BLaER1 treated with 17β-estradiol and CSF1 and Interleukin-3, amounts not matched to agents 10 nM and 100 nM (cell line): ENCODE data around the gene PRKD2.

Source experiments
- H3K27ac ChIP-seq, 11 experiments: shearing (Covaris generic); formaldehyde crosslinking; 2 replicates each; pipeline ENCODE4 v1.8.1; 2022
- H3K27me3 ChIP-seq, 11 experiments: shearing (Covaris generic); formaldehyde crosslinking; 2 replicates each; pipeline ENCODE4 v1.8.1; 2022
- H3K36me3 ChIP-seq, 11 experiments: shearing (Covaris generic); formaldehyde crosslinking; 2 replicates each; pipeline ENCODE4 v1.8.1; 2022
- H3K4me1 ChIP-seq, 10 experiments: shearing (Covaris generic); formaldehyde crosslinking; 2 replicates each; pipeline ENCODE4 v1.8.1; 2022
- H3K4me2 ChIP-seq, 11 experiments: shearing (Covaris generic); formaldehyde crosslinking; 2 replicates each; pipeline ENCODE4 v1.8.1; 2022
- H3K4me3 ChIP-seq, 10 experiments: shearing (Covaris generic); formaldehyde crosslinking; 2 replicates each; pipeline ENCODE4 v1.8.1; 2022
- H3K9ac ChIP-seq, 11 experiments: shearing (Covaris generic); formaldehyde crosslinking; 2 replicates each; pipeline ENCODE4 v1.8.1; 2022
- H3K9me3 ChIP-seq, 11 experiments: shearing (Covaris generic); formaldehyde crosslinking; replicated peaks in 1 of 11; 2 replicates each; pipeline ENCODE4 v1.8.1; 2022
- H4K20me1 ChIP-seq, 11 experiments: shearing (Covaris generic); formaldehyde crosslinking; 2 replicates each; pipeline ENCODE4 v1.8.1; 2022
- Cebpa-rat ChIP-seq, 11 experiments: shearing (Covaris generic); IDR thresholded peaks; 2 replicates each; pipeline ENCODE4 v1.8.1; 2022

Gene PRKD2

GRCh38 chr19:46725036-46725820 lies 8.3 kb upstream of the PRKD2 start:
- H3K4me3 ChIP-seq: peak overlapping the region in 4 of 10 experiments; percentile 6 to 44 (median 27); a peak in 5 of 20 replicates
- peaks cover 91 to 100% (median 100%) of the 10 kb centered on the region in 10 experiments for H3K4me1 ChIP-seq
- no peaks in the 10 kb centered on the region for H3K9me3 ChIP-seq
- peaks cover 71 to 100% (median 88%) of the 10 kb centered on the region in 11 experiments for H4K20me1 ChIP-seq
- H3K27me3 ChIP-seq: no peaks in the 10 kb centered on the region
- H3K9ac ChIP-seq: peak overlapping the region in 8 of 11 experiments; percentile 30 to 64 (median 53); a peak in 14 of 22 replicates
- TF ChIP-seq Cebpa-rat (IDR thresholded peaks at IDR 0.05): no peak
- peaks cover 91 to 100% (median 98%) of the 10 kb centered on the region in 11 experiments for H3K36me3 ChIP-seq
- H3K4me2 ChIP-seq: peak overlapping the region in 10 of 11 experiments; percentile 86 to 99 (median 96); a peak in 18 of 22 replicates
- peak overlapping the region in 1 of 11 experiments; percentile 56; a peak in 2 of 22 replicates for H3K27ac ChIP-seq

DNA sequence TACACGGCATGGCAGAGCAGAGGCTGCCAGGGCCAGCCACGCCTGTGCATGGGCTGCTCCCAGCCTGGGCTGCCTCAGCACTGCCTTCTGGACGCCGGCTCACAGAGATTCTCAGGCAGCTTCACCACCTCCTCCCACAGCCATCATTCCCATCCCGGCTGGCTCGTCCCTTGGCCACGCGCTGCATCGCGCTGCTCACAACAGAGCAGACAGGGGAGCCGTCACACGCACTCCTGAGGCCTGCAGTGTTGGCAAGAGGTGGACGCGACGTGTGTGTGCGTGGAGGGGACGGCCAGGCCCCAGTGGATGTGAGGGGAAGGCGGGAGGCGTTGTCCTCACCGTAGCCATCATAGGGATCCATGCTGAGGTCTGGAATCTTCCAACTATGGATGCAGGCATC lies 7.6 kb upstream of the PRKD2 start:
- Histone ChIP-seq H3K27ac (0 out of 22 replicates have a peak overlapping the region, but pooled peaks of 1 of the 11 experiments have one; percentile 19), H3K4me2 (peak overlapping the region; percentile 30 to 99 (median 97); a peak in 21 of 22 replicates)

DNA sequence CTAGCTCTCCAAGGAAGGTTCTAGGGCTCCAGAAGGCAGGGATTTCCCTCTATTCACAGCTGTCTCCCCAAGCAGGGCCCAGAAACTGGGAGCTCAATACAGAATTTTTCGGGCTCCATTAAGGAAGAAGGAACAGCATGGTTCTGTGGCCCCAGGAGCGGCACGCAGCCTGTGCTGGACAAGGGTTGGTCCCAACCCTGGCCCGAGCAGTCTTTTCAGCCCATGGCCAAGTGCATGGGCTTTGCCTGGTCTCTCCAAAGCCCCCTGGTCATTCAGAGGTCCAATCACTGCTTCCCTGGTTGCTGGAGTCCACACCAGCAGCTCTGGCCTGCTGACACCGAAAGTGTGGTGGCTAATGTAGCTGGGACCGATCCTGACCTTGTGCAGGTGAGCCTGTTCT lies 6.6 kb upstream of the PRKD2 start:
- no peaks in the 10 kb centered on the region for H3K9me3 ChIP-seq
- peak overlapping the region; percentile 88 to 99 (median 97) for H3K4me2 ChIP-seq
- peak overlapping the region in 10 of 11 experiments; percentile 13 to 95 (median 88); a peak in 18 of 22 replicates for H3K27ac ChIP-seq
- H3K4me3 ChIP-seq: peak overlapping the region in 7 of 10 experiments; percentile 10 to 93 (median 91); a peak in 12 of 20 replicates
- H3K9ac ChIP-seq: peak overlapping the region in 10 of 11 experiments; percentile 51 to 93 (median 88); a peak in 18 of 22 replicates
- TF ChIP-seq Cebpa-rat (IDR thresholded peaks at IDR 0.05): no peak
- H3K27me3 ChIP-seq: no peaks in the 10 kb centered on the region
- peaks cover 56 to 100% (median 79%) of the 10 kb centered on the region in 11 experiments for H4K20me1 ChIP-seq
- peaks cover 91 to 100% (median 100%) of the 10 kb centered on the region in 10 experiments for H3K4me1 ChIP-seq
- H3K36me3 ChIP-seq: peaks cover 81 to 89% (median 86%) of the 10 kb centered on the region in 11 experiments

More for the DNA sequence above, 7.6 kb upstream of the PRKD2 start:
- H3K36me3 ChIP-seq: peaks cover 88 to 98% (median 95%) of the 10 kb centered on the region in 11 experiments
- no peak for TF ChIP-seq Cebpa-rat (IDR thresholded peaks at IDR 0.05)
- no peaks in the 10 kb centered on the region for H3K9me3 ChIP-seq
- no peak overlapping the region for H3K4me3 ChIP-seq
- H3K27me3 ChIP-seq: no peaks in the 10 kb centered on the region
- peak overlapping the region in 3 of 11 experiments; percentile 8 to 25 (median 15); a peak in 2 of 22 replicates for H3K9ac ChIP-seq
- H4K20me1 ChIP-seq: peaks cover 63 to 100% (median 81%) of the 10 kb centered on the region in 11 experiments
- peaks cover 91 to 100% (median 100%) of the 10 kb centered on the region in 10 experiments for H3K4me1 ChIP-seq

DNA sequence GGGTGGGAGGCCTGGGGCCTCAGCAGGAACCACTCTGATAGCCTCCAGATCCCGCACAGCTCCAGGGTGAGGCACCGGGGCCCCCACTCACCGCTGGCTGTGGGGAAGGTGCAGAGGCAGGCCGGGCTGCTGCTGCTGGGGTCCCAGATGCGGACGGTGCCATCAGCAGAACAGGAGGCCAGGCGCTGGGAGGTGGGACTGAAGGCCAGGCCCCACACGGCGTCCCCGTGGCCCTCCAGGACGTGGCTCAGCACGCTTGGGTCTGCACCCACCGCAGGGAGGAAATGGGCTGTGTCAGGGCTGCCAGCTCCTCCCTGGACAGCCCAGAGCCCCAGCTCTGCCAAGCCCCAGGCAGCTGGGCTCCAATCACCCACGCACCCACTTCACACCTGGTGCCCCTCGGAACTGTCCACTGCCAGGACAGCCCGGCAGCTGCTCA lies 6.1 kb upstream of the PRKD2 start:
- Histone ChIP-seq H3K27ac (peak overlapping the region in 10 of 11 experiments; percentile 13 to 95 (median 88); a peak in 18 of 22 replicates), H3K4me3 (peak overlapping the region in 8 of 10 experiments; percentile 10 to 93 (median 88); a peak in 14 of 20 replicates), H3K4me1 (peaks cover 91 to 100% (median 100%) of the 10 kb centered on the region in 10 experiments), H3K27me3 (no peaks in the 10 kb centered on the region), H3K36me3 (peaks cover 77 to 85% (median 82%) of the 10 kb centered on the region in 11 experiments), H3K4me2 (peak overlapping the region; percentile 88 to 99 (median 97)), H3K9ac (peak overlapping the region in 10 of 11 experiments; percentile 51 to 93 (median 88); a peak in 19 of 22 replicates), H3K9me3 (no peaks in the 10 kb centered on the region), H4K20me1 (peaks cover 52 to 100% (median 76%) of the 10 kb centered on the region in 11 experiments)
- TF ChIP-seq Cebpa-rat (IDR thresholded peaks at IDR 0.05): no peak

- Histone ChIP-seq H3K27me3 (no peaks in the 10 kb centered on the region), H4K20me1 (peaks cover 47 to 97% (median 70%) of the 10 kb centered on the region in 11 experiments), H3K9ac (peak overlapping the region in 10 of 11 experiments; percentile 51 to 93 (median 88); a peak in 19 of 22 replicates), H3K9me3 (no peaks in the 10 kb centered on the region), H3K4me2 (peak overlapping the region; percentile 88 to 99 (median 97)), H3K27ac (peak overlapping the region in 9 of 11 experiments; percentile 51 to 95 (median 90); a peak in 18 of 22 replicates), H3K4me1 (peaks cover 91 to 100% (median 100%) of the 10 kb centered on the region in 10 experiments), H3K4me3 (peak overlapping the region in 9 of 10 experiments; percentile 1 to 93 (median 85); a peak in 14 of 20 replicates), H3K36me3 (peaks cover 72 to 80% (median 76%) of the 10 kb centered on the region in 11 experiments)
- TF ChIP-seq Cebpa-rat (IDR thresholded peaks at IDR 0.05): no peak
Observed at GRCh38 chr19:46722421-46723022, 5.6 kb upstream of the PRKD2 start.

DNA sequence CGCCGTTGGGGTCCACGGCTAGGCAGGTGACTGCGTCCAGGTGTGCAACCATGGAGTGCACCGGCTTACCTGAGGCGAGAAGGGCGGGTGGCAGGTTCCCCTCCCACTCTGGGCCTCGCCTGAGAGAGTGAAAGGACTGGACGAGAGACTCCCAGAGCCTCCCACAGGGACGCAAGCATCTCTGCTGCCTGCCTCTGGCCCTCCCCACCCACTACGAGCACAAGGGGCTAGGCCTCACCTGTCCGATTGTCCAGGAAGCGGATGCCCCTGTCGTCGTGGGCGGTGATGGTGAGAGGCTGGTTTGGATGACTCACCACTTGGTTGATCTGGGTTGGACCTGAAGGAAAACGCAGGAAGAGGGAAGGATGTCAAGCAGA lies 5.1 kb upstream of the PRKD2 start:
- Histone ChIP-seq H3K4me3 (peak overlapping the region in 8 of 10 experiments; percentile 10 to 93 (median 88); a peak in 13 of 20 replicates), H3K9ac (peak overlapping the region in 10 of 11 experiments; percentile 51 to 93 (median 88); a peak in 18 of 22 replicates), H3K4me2 (peak overlapping the region; percentile 88 to 99 (median 97)), H4K20me1 (peaks cover 42 to 92% (median 66%) of the 10 kb centered on the region in 11 experiments), H3K27me3 (no peaks in the 10 kb centered on the region), H3K27ac (peak overlapping the region in 10 of 11 experiments; percentile 6 to 95 (median 88); a peak in 18 of 22 replicates), H3K4me1 (peaks cover 88 to 99% (median 99%) of the 10 kb centered on the region in 10 experiments), H3K36me3 (peaks cover 66 to 74% (median 71%) of the 10 kb centered on the region in 11 experiments), H3K9me3 (no peaks in the 10 kb centered on the region)
- no peak for TF ChIP-seq Cebpa-rat (IDR thresholded peaks at IDR 0.05)

- Histone ChIP-seq H3K4me1 (peaks cover 82 to 94% (median 93%) of the 10 kb centered on the region in 10 experiments), H3K4me3 (peak overlapping the region in 7 of 10 experiments; percentile 1 to 93 (median 91); a peak in 12 of 20 replicates), H3K9me3 (no peaks in the 10 kb centered on the region), H4K20me1 (peaks cover 36 to 86% (median 60%) of the 10 kb centered on the region in 11 experiments), H3K36me3 (peaks cover 61 to 69% (median 66%) of the 10 kb centered on the region in 11 experiments), H3K27ac (peak overlapping the region in 10 of 11 experiments; percentile 6 to 95 (median 88); a peak in 18 of 22 replicates), H3K9ac (peak overlapping the region in 10 of 11 experiments; percentile 53 to 93 (median 88); a peak in 17 of 22 replicates), H3K27me3 (no peaks in the 10 kb centered on the region), H3K4me2 (peak overlapping the region; percentile 88 to 99 (median 97))
- no peak for TF ChIP-seq Cebpa-rat (IDR thresholded peaks at IDR 0.05)
Observed at GRCh38 chr19:46721269-46722003, 4.5 kb upstream of the PRKD2 start.
